ENCODE data around the gene EHMT1.

Gene EHMT1

DNA sequence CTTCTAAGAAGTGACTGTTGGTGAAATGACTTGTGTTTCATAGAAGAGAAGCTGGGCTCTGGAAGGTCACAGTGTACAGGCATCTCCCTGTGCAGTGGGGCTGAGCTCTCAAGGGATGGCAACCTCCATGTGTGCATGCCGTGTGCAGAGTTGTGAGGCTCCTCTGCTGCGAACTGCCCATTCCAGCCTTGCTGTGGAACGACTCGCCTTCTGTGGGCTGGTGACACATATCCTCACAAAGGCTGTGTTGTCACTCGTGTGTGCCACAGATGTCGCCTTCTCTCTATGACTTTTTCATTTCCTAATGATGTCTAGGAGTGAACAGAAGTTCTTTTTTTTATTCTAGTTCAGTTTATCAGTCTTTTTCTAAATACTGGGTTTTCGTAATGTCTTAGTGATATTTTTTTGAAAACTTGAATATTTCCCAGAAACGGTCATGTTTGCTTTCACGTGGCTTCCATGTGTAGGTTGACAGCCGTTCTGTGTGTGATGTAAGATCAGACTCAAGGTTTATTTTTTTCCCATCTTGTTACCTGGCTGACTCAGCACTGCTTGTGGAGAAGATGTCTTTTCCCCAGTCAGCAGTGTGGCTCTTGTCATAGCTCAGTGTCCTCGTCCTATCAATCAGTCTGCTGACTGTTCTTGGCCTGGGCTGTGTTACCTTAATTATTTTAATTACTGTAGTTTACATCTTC lies 201.5 kb downstream of the EHMT1 start:
- no peaks in the 10 kb centered on the region for H3K9me3 ChIP-seq (ENCODE audit: control insufficient read depth, low read length)
- 97% methylated on average over 11 of the region's 11 CpGs for WGBS, 2 experiments
- H3K4me3 ChIP-seq (ENCODE audit: insufficient read depth, low read depth, low read length) = no peak overlapping the region
- H3K36me3 ChIP-seq (ENCODE audit: control insufficient read depth, insufficient read depth, low read length) = peaks cover 42% of the 10 kb centered on the region
- H3K4me1 ChIP-seq (ENCODE audit: control insufficient read depth, insufficient read depth, low read length) = no peaks in the 10 kb centered on the region
- H3K27ac ChIP-seq (ENCODE audit: insufficient read depth, low read depth, low read length, poor library complexity, severe bottlenecking) = no peak overlapping the region
- H3K27me3 ChIP-seq (ENCODE audit: control insufficient read depth, insufficient read depth, low read length, poor library complexity, severe bottlenecking) = no peaks in the 10 kb centered on the region

DNA sequence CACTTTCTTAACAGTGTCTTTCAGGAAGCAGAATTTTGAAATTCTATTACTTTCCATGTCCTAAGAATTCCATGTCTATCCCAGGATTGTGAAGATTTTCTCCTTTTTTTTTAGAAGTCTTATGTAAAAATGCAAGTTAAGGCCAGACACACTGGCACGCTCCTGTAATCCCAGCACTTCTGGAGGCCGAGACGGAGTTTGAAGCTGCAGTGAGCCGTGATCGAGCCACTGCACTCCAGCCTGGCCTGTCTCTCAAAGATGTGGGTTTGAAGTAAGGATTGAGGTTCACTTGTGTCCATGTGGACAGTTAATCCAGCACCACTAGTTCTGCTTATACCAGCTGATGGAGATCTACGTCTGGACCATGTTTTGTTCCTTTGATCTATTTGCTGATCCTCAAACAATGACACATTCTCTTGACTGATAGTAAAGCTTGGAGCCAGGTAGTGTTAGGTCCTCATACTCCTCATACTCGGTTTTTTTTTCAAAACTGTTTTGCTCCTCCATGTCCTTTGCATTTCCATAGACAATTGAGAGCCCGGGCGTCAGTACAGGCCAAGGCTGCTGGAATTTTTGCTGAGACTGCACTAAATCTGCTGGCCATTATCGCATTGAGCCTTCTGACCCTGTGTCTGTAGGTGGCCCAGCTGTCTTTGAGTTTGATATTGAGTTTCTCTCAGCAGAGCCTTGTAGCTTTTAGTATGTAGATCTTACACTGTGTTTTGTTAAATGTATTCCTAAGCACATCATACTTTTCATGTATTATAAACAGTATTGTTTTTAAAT lies 205.4 kb downstream of the EHMT1 start:
- Histone ChIP-seq H3K9me3 (ENCODE audit: control insufficient read depth, low read length) (no peaks in the 10 kb centered on the region), H3K36me3 (ENCODE audit: control insufficient read depth, insufficient read depth, low read length) (peaks cover 23% of the 10 kb centered on the region)

DNA sequence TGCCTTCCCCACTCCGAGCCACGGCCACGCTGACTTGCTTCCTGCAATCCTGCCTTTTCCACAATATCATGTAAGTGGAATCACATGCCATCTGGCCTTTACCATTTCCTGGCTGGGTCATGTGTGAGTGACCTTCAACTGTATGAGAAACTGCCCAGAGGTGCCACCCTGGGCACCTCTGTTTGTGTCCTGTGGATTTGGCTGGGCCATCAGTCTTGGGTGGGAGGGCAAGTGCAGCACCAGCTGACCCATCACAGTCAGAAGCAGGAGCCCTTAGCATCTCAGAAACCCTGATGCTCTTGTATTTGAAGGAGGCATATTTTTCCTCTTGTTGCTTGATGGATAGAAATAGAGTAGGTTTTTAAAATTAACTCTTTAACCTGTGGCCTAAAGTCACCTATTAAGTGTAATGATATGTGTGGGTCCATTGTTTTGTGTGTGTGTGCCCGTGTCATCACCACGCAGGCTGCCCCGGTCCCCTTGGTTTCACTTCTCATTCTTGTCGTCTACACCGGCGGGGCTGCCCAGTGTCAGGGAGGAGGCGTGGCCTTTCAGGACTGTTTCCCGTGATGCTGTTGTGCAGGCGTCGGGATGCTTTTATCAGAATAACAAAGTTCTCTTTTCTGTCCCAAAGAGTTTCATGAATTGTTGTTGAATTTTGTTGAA lies 206.7 kb downstream of the EHMT1 start:
- Histone ChIP-seq H3K4me1 (ENCODE audit: control insufficient read depth, insufficient read depth, low read length) (no peaks in the 10 kb centered on the region), H3K27me3 (ENCODE audit: control insufficient read depth, insufficient read depth, low read length, poor library complexity, severe bottlenecking) (no peaks in the 10 kb centered on the region), H3K9me3 (ENCODE audit: control insufficient read depth, low read length) (no peaks in the 10 kb centered on the region), H3K27ac (ENCODE audit: insufficient read depth, low read depth, low read length, poor library complexity, severe bottlenecking) (no peak overlapping the region), H3K36me3 (ENCODE audit: control insufficient read depth, insufficient read depth, low read length) (peaks cover 14% of the 10 kb centered on the region), H3K4me3 (ENCODE audit: insufficient read depth, low read depth, low read length) (no peak overlapping the region)
- 93 to 94% methylated on average over 11 to 13 of the region's 13 CpGs for WGBS, 2 experiments

More for the DNA sequence above, 205.4 kb downstream of the EHMT1 start:
- Histone ChIP-seq H3K27me3 (ENCODE audit: control insufficient read depth, insufficient read depth, low read length, poor library complexity, severe bottlenecking) (no peaks in the 10 kb centered on the region), H3K4me3 (ENCODE audit: insufficient read depth, low read depth, low read length) (no peak overlapping the region), H3K27ac (ENCODE audit: insufficient read depth, low read depth, low read length, poor library complexity, severe bottlenecking) (no peak overlapping the region), H3K4me1 (ENCODE audit: control insufficient read depth, insufficient read depth, low read length) (no peaks in the 10 kb centered on the region)
- WGBS, 2 experiments = 93 to 94% methylated on average over 10 of the region's 10 CpGs

DNA sequence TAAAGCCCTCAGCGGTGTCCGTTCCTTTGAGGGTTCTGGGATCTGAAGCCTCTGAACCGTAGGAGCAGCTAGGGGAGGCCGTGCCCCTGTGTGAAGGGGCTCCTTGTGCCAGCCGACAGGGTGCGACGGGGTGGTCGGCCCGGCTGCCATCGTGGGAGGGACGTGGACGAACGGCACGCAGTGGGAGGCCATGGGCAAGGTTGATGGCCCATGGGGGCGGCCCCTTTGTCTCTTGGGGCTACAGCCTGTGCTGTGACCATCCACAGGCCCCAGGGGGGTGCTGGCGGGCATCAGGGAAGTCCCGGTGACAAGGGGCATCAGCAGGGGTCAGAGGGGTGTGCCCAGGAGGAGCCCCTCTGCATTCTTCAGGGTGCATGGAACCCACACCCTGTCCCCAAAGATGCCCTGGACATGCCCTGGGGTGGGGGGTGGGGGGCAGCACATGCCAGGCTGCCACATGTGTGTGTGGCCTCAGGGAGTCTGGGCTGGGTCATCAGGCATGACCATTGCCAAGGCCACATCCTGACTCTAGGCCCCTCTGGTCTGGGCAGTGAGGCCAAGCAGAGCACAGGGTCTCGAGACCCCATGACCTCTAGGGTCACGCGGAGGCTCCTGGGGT lies 209.2 kb downstream of the EHMT1 start:
- Histone ChIP-seq H3K27ac (ENCODE audit: insufficient read depth, low read depth, low read length, poor library complexity, severe bottlenecking) (no peak overlapping the region), H3K4me1 (ENCODE audit: control insufficient read depth, insufficient read depth, low read length) (no peaks in the 10 kb centered on the region), H3K36me3 (ENCODE audit: control insufficient read depth, insufficient read depth, low read length) (peaks cover 11% of the 10 kb centered on the region), H3K4me3 (ENCODE audit: insufficient read depth, low read depth, low read length) (no peak overlapping the region), H3K27me3 (ENCODE audit: control insufficient read depth, insufficient read depth, low read length, poor library complexity, severe bottlenecking) (no peaks in the 10 kb centered on the region), H3K9me3 (ENCODE audit: control insufficient read depth, low read length) (no peaks in the 10 kb centered on the region)
- WGBS, 2 experiments = 95% methylated on average over 20 of the region's 20 CpGs

DNA sequence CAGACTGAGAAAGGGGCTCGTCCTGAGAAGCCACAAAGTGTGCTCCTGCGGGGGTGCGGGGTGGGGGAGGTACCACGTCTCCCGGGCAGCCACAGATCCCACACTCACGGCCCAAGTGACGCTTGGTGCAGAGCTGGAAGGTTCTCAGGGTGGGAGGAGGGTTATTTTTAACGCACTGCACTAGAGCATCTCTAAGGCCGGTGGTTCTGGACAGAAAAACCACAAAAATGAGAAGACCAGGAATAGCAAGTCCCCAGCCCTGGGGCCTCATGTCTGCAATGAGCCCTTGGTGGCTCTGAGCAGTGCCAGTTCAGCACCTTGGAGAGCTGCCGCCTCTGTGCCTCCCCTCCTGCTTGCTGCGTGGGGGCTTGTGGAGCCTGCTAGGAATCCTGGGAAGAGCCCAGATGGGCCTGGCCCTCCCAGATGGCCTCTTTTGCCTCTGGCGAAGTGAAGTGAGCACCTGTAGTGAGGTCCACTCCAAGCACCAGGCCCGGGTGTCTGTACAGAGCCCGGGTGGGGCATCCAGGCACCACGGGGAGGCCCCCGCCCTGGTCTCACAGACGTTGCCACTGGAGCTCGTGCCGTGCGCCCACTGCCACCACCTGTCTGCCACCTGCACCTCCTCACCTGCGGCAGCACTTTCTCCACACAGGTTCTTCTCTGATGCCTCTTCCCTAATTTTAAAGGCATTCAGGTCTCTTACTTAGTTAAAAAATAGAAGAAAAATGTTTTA lies 209.9 kb downstream of the EHMT1 start:
- H3K36me3 ChIP-seq (ENCODE audit: control insufficient read depth, insufficient read depth, low read length) = peaks cover 11% of the 10 kb centered on the region
- WGBS, 2 experiments = 88 to 90% methylated on average over 21 of the region's 21 CpGs

DNA sequence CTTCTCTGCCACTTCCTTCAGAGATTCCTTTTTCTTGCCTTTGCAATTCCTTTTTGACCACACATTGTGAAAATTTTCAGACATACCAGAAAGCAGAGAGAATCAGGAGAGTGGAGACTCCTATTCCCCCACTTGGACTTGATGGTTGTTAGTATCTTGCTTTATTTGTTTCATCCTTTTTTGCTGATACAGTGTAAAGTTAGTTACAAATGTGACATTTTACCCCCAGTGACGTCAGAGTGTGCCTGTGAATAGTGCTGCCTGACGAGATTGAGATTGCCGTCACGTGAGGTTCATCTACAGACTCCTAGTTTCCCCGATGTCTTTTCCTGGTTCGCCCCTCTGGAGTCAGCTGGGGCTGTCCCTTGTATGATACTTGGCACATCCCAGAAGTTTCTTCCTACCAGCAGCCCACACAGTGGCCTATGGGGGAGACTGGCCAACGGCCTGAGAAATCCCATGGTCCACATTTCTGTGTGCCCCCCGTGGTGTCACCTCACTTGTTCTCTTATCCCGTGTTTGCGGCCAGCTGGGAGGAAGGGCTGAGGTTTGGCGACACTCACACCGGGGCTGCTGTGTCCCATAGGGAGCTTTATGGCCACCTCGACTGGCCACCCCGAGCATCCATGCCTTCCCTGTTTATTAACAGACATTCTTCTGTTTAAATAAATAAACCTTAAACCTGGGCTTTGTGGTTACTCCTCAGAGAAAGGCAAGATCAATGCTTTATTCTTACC lies 210.6 kb downstream of the EHMT1 start:
- 96% methylated on average over 14 of the region's 14 CpGs for WGBS, 2 experiments
- no peaks in the 10 kb centered on the region for H3K4me1 ChIP-seq (ENCODE audit: control insufficient read depth, insufficient read depth, low read length)
- no peak overlapping the region for H3K4me3 ChIP-seq (ENCODE audit: insufficient read depth, low read depth, low read length)
- H3K27ac ChIP-seq (ENCODE audit: insufficient read depth, low read depth, low read length, poor library complexity, severe bottlenecking) = no peak overlapping the region
- H3K9me3 ChIP-seq (ENCODE audit: control insufficient read depth, low read length) = no peaks in the 10 kb centered on the region
- no peaks in the 10 kb centered on the region for H3K27me3 ChIP-seq (ENCODE audit: control insufficient read depth, insufficient read depth, low read length, poor library complexity, severe bottlenecking)
- peaks cover 11% of the 10 kb centered on the region for H3K36me3 ChIP-seq (ENCODE audit: control insufficient read depth, insufficient read depth, low read length)

More for the DNA sequence above, 209.9 kb downstream of the EHMT1 start:
- Histone ChIP-seq H3K4me1 (ENCODE audit: control insufficient read depth, insufficient read depth, low read length) (no peaks in the 10 kb centered on the region), H3K27me3 (ENCODE audit: control insufficient read depth, insufficient read depth, low read length, poor library complexity, severe bottlenecking) (no peaks in the 10 kb centered on the region), H3K4me3 (ENCODE audit: insufficient read depth, low read depth, low read length) (no peak overlapping the region), H3K27ac (ENCODE audit: insufficient read depth, low read depth, low read length, poor library complexity, severe bottlenecking) (no peak overlapping the region), H3K9me3 (ENCODE audit: control insufficient read depth, low read length) (no peaks in the 10 kb centered on the region)

DNA sequence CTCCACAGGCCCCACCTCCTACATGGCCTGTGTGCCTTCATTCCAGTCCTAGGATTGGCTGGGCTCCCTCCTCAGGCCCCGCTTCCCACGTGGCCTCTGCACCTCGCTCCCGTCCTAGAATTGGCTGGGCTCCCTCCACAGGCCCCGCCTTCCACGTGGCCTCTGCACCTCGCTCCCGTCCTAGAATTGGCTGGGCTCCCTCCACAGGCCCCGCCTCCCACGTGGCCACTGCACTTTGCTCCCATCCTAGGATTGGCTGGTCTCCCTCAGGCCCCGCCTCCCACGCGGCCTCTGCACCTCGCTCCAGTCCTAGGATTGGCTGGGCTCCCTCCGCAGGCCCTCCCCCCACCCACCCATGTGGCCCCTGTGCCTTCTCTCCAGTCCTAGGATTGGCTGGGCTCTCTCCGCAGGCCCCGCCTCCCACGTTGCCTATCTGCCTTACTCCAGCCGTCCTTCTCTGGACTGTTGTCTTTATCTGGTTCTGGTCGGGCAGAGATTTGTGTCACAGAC lies 213.4 kb downstream of the EHMT1 start:
- H3K27ac ChIP-seq (ENCODE audit: insufficient read depth, low read depth, low read length, poor library complexity, severe bottlenecking) = no peak overlapping the region

DNA sequence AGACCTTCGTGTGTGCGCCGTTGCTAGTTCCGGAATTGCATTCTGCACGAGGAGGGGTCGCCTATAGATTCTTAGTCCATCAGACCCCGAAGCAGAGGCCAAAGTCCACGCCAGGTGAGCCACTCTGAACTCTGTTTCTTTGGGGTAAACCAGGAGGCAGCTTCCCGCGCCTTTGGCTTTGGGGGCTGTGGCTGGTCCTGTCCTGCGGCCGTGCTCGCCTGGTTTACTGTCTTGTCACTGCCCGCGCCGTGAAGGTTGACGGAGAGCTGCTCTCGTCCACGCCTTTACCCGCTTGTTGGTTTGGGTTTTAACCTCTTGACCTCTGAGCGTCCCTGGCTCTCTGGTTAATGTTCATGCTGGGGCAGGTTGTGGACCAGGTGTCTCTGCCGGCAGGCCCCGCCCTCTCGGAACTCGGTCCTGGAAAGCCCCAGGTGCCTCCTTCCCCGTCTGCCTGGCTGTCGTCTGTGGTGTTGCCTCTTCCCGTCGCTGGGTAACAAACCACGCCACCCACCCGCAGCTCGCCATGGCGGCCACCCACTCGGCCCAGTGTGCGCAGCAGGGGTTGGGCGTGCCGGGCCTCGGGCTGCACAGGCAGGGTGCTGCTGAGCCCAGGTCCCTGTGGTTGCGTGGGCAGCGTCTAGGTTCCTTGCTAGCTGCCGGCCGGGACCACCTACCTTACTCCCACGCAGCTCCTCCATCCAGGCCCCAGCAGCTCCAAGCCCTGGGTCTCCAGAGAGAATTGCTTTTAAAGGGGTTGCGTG lies 214.2 kb downstream of the EHMT1 start:
- 96% methylated on average over 44 of the region's 44 CpGs for WGBS, 2 experiments
- peaks cover 10% of the 10 kb centered on the region for H3K36me3 ChIP-seq (ENCODE audit: control insufficient read depth, insufficient read depth, low read length)
- H3K4me1 ChIP-seq (ENCODE audit: control insufficient read depth, insufficient read depth, low read length) = no peaks in the 10 kb centered on the region

More for the DNA sequence above, 213.4 kb downstream of the EHMT1 start:
- H3K36me3 ChIP-seq (ENCODE audit: control insufficient read depth, insufficient read depth, low read length) = peaks cover 10% of the 10 kb centered on the region
- no peaks in the 10 kb centered on the region for H3K4me1 ChIP-seq (ENCODE audit: control insufficient read depth, insufficient read depth, low read length)
- 94 to 95% methylated on average over 20 of the region's 20 CpGs for WGBS, 2 experiments
- no peak overlapping the region for H3K4me3 ChIP-seq (ENCODE audit: insufficient read depth, low read depth, low read length)
- no peaks in the 10 kb centered on the region for H3K9me3 ChIP-seq (ENCODE audit: control insufficient read depth, low read length)
- H3K27me3 ChIP-seq (ENCODE audit: control insufficient read depth, insufficient read depth, low read length, poor library complexity, severe bottlenecking) = no peaks in the 10 kb centered on the region

More for the DNA sequence above, 214.2 kb downstream of the EHMT1 start:
- Histone ChIP-seq H3K27ac (ENCODE audit: insufficient read depth, low read depth, low read length, poor library complexity, severe bottlenecking) (no peak overlapping the region), H3K27me3 (ENCODE audit: control insufficient read depth, insufficient read depth, low read length, poor library complexity, severe bottlenecking) (no peaks in the 10 kb centered on the region), H3K4me3 (ENCODE audit: insufficient read depth, low read depth, low read length) (no peak overlapping the region), H3K9me3 (ENCODE audit: control insufficient read depth, low read length) (no peaks in the 10 kb centered on the region)
